B cell (primary cell): ENCODE data around the gene IL6ST. TPM values are rescaled to one million over a fixed set of nuclear protein-coding genes. Genes with fewer than 3 reads are reported as not detected.

Experiments used
- ATAC-seq: fragments of 200-7000 bp; cut with Tn5 transposase; one replicate; pipeline ENCODE4 v1.10.0; 2021; ENCODE audit warnings: low read depth, mild to moderate bottlenecking, moderate number of reproducible peaks, moderate library complexity
- CTCF ChIA-PET: fragments of 350-600 bp; sonication (Branson Sonifier 250); formaldehyde crosslinking; loops from one replicate; lab custom pipeline; 2021; ENCODE audit warnings: antibody characterized with exemption, inconsistent platforms; lab: Charles Lee
- POLR2A ChIA-PET: fragments of 350-600 bp; sonication (Branson Sonifier 250); formaldehyde crosslinking; loops from one replicate; lab custom pipeline; 2021; ENCODE audit warnings: antibody characterized with exemption; lab: Charles Lee
- DNase-seq: peaks from one replicate; pipeline ENCODE4 v3.0.0; 2013
- H2AFZ ChIP-seq: 2 replicates; pipeline ENCODE4 v1.6.1; 2012; ENCODE audit warnings: mild to moderate bottlenecking, low read depth, low read length; ENCODE audit not compliant: insufficient read depth, poor library complexity, severe bottlenecking
- H3K27ac ChIP-seq, 2 donors: 1 replicate in 1 of 2; 2 replicates in 1 of 2; pipeline ENCODE4 v1.5.1; 2012 to 2013; ENCODE audit warnings: low read length in 2 of 2, mild to moderate bottlenecking in 2 of 2, moderate library complexity in 1 of 2
- H3K27me3 ChIP-seq, 4 experiments: fragments of 200-600 bp in 1 of 4; sonication (generic) in 1 of 4; replicated peaks in 1 of 4; 1 replicate in 2 of 4; 2 replicates in 2 of 4; pipeline versions ENCODE4 v1.6.1 to v1.7.0; 2013 to 2016; ENCODE audit warnings: low read length in 3 of 4, mild to moderate bottlenecking in 2 of 4, mixed read lengths in 1 of 4, moderate library complexity in 1 of 4; ENCODE audit not compliant: insufficient read depth in 4 of 4, control insufficient read depth in 3 of 4; ENCODE audit errors: control extremely low read depth in 1 of 4
- H3K36me3 ChIP-seq, 2 experiments: replicated peaks in 1 of 2; 1 replicate in 1 of 2; 2 replicates in 1 of 2; pipeline versions ENCODE4 v1.6.1 to v1.7.1; 2013; ENCODE audit warnings: low read length in 1 of 2; ENCODE audit not compliant: insufficient read depth in 2 of 2, control insufficient read depth in 1 of 2; ENCODE audit errors: control extremely low read depth in 1 of 2, extremely low read depth in 1 of 2
- H3K4me1 ChIP-seq, 2 donors: fragments of 200-600 bp in 1 of 2; sonication (generic) in 1 of 2; 1 replicate in 1 of 2; 2 replicates in 1 of 2; pipeline versions ENCODE4 v1.5.1 to v1.6.1; 2013 to 2017; ENCODE audit warnings: low read length in 2 of 2; ENCODE audit not compliant: control insufficient read depth in 2 of 2, insufficient read depth in 2 of 2
- H3K4me2 ChIP-seq: replicated peaks from 2 replicates; pipeline ENCODE3; 2012; ENCODE audit warnings: mild to moderate bottlenecking, low read depth, low read length; ENCODE audit not compliant: poor library complexity, severe bottlenecking
- H3K4me3 ChIP-seq, 5 experiments: fragments of 200-600 bp in 1 of 5; sonication (generic) in 1 of 5; 1 replicate in 3 of 5; 2 replicates in 2 of 5; pipeline versions ENCODE4 v1.5.1 to v1.7.0; 2011 to 2016; ENCODE audit warnings: low read length in 4 of 5, mild to moderate bottlenecking in 4 of 5, low read depth in 2 of 5, control low read depth in 1 of 5, moderate library complexity in 1 of 5; ENCODE audit not compliant: insufficient read depth in 1 of 5; ENCODE audit errors: control extremely low read depth in 1 of 5, extremely low read depth in 1 of 5
- H3K79me2 ChIP-seq: fragments of 200-600 bp; sonication (generic); one replicate; pipeline ENCODE4 v1.6.0; 2016; ENCODE audit warnings: low read length; ENCODE audit not compliant: control insufficient read depth, insufficient read depth
- H3K9ac ChIP-seq: fragments of 200-600 bp; sonication (generic); 2 replicates; pipeline ENCODE4 v1.6.1; 2017; ENCODE audit warnings: mild to moderate bottlenecking, low read length, moderate library complexity
- H3K9me3 ChIP-seq, 3 donors: one replicate each; pipeline versions ENCODE4 v1.6.1 to v1.7.1; 2013; ENCODE audit warnings: low read length in 2 of 3; ENCODE audit not compliant: control insufficient read depth in 2 of 3, insufficient read depth in 1 of 3; ENCODE audit errors: control extremely low read depth in 1 of 3
- H4K20me1 ChIP-seq: 2 replicates; pipeline ENCODE4 v1.6.0; 2012; ENCODE audit warnings: mild to moderate bottlenecking, low read length; ENCODE audit not compliant: insufficient read depth, control insufficient read depth, poor library complexity, severe bottlenecking
- H3K27ac Mint-ChIP-seq: one replicate; pipeline ENCODE4 v1.8.0; 2021; ENCODE audit warnings: mixed read lengths
- H3K27me3 Mint-ChIP-seq: one replicate; pipeline ENCODE4 v1.8.0; 2021; ENCODE audit warnings: mixed read lengths
- H3K4me1 Mint-ChIP-seq: one replicate; pipeline ENCODE4 v1.8.0; 2021; ENCODE audit warnings: mixed read lengths
- H3K4me3 Mint-ChIP-seq: one replicate; pipeline ENCODE4 v1.8.0; 2021; ENCODE audit warnings: mixed read lengths
- H3K9me3 Mint-ChIP-seq: one replicate; pipeline ENCODE4 v1.8.0; 2022; ENCODE audit warnings: mixed read lengths; ENCODE audit not compliant: insufficient read depth
- CTCF ChIP-seq: fragments of 200-600 bp; IDR thresholded peaks from one replicate; pipeline ENCODE4 v1.8.0; 2022; ENCODE audit warnings: antibody characterized with exemption, mild to moderate bottlenecking
- EZH2 ChIP-seq: IDR thresholded peaks from 2 replicates; pipeline ENCODE4 v1.6.1; 2012; ENCODE audit warnings: borderline replicate concordance, low read depth, mild to moderate bottlenecking, moderate library complexity, low read length; ENCODE audit not compliant: insufficient read depth, poor library complexity, severe bottlenecking
- WGBS: methylation state at CpG from one replicate; pipeline ENCODE4 v1.1.5; 2013; ENCODE audit warnings: missing lambda C conversion rate; ENCODE audit not compliant: insufficient coverage; 5-methylcytosine and 5-hydroxymethylcytosine counted together
- intact Hi-C: fragments of 100-400 bp; cut with micrococcal nuclease; formaldehyde crosslinking; loops from one replicate; pipeline ENCODE4 v1.10.0; 2022
- polyA plus RNA-seq: library from polyadenylated mRNA; depleted of rRNA; stranded (reverse); fragments of >200 nt; gene quantifications from 2 replicates; pipeline ENCODE4 v1.2.3, GENCODE V29; 2012
- small RNA-seq: library from RNA; depleted of rRNA; stranded (forward); fragments of <200 nt; gene quantifications from one replicate; pipeline ENCODE3, GENCODE V24; 2012; ENCODE audit warnings: low replicate concordance, low read depth; ENCODE audit not compliant: insufficient read length
- total RNA-seq, 2 donors: library from RNA; stranded (reverse); fragments of 120-200 nt in 1 of 2; gene quantifications; 1 replicate in 1 of 2; 2 replicates in 1 of 2; pipeline versions ENCODE4 v1.2.3 to v1.2.4, GENCODE V29; 2013 to 2022

IL6ST gene
- total and polyA plus RNA-seq, 2 donors (not counting 1 experiment from before 2014, with no cell fraction given), result 4.3 to 28.0 TPM

- Histone ChIP-seq H3K4me3 (no peak overlapping the region), H4K20me1 (no peaks in the 10 kb centered on the region), H3K4me1 (no peaks in the 10 kb centered on the region), H3K9me3 (no peaks in the 10 kb centered on the region), H3K4me2 (no peak overlapping the region), H3K36me3 (no peaks in the 10 kb centered on the region), H2AFZ (no peak overlapping the region), H3K27ac (no peak overlapping the region), H3K9ac (no peak overlapping the region), H3K79me2 (no peaks in the 10 kb centered on the region), H3K27me3 (peaks cover 0 to 7% (median 0%) of the 10 kb centered on the region in 4 experiments)
- peaks cover 8% of the 10 kb centered on the region for H3K27me3 Mint-ChIP-seq
- intact Hi-C loops, result no loop called here
- DNase-seq (no peak), ATAC-seq (no peak)
- no peaks in the 10 kb centered on the region for H3K4me1 Mint-ChIP-seq
- no peak overlapping the region for H3K4me3 Mint-ChIP-seq
- H3K9me3 Mint-ChIP-seq, result no peaks in the 10 kb centered on the region
- TF ChIP-seq EZH2, result no peak
- TF ChIP-seq CTCF, result no peak
- ChIA-PET CTCF (no interaction called here), POLR2A (no interaction called here)
- H3K27ac Mint-ChIP-seq, result no peak overlapping the region
- WGBS, result 91% methylated on average over 3 of the region's 9 CpGs
These were observed 109.4 kb downstream of the IL6ST start for GRCh38 chr5:55885359-55885758.

Small RNA genes lying within 50 kb of the gene (small RNA-seq; reads per million reads assigned to genes)
- not detected for gene AC016596.1
- gene RF01210, result not detected

Other genes with a start within 250 kb of the IL6ST start
- gene IL31RA, start 143.6 kb downstream of the IL6ST start, total RNA-seq, result not detected in 2 replicates
- not detected in 2 replicates for gene IL31RA, start 143.6 kb downstream of the IL6ST start, polyA plus RNA-seq
- gene ANKRD55, start 238.4 kb upstream of the IL6ST start, total RNA-seq, result not detected in 2 replicates
- gene ANKRD55, start 238.4 kb upstream of the IL6ST start, polyA plus RNA-seq, result 0.07 and 0.49 TPM in 2 replicates